Left colon (tissue), 2 donors: ENCODE data around the gene MLN. TPM values are rescaled to one million over a fixed set of nuclear protein-coding genes. Genes with fewer than 3 reads are reported as not detected.

Experiments used
- ATAC-seq: fragments of 200-7000 bp; cut with Tn5 transposase; one replicate; pipeline ENCODE4 v1.9.1; 2020; ENCODE audit warnings: mild to moderate bottlenecking, moderate library complexity
- DNase-seq, 2 donors: peaks; one replicate each; pipeline ENCODE4 v3.0.0-alpha.2; 2020
- intact Hi-C, 2 donors: fragments of 100-400 bp; cut with DNase I in 1 of 2; cut with micrococcal nuclease in 1 of 2; formaldehyde crosslinking; loops; one replicate each; pipeline versions ENCODE4 v1.11.2 to v1.14.0; 2022; cut with DNase I, micrococcal nuclease
- total RNA-seq, 2 donors: library from RNA; stranded (reverse); fragmentation: NEBNext Ultra II Directional; extraction: Animal tissue kit (Norgen Biotek cat#: 25700); gene quantifications; one replicate each; pipeline ENCODE4 v1.2.1, GENCODE V29; 2021
- donor health status: DM: no; HTN: no; CAD: no.
- donor health status: DM: yes; HTN: yes; CAD: no.

The MLN gene
- total RNA-seq, 2 donors from 2014 or later, result not detected

- intact Hi-C loops, result no loop called here
Observed at GRCh38 chr6:33797626-33798342, 6.0 kb downstream of the MLN start.

GRCh38 chr6:33794910-33795623 is 8.7 kb downstream of the MLN start:
- ATAC-seq (peak; percentile 55), DNase-seq (no peak)
- intact Hi-C loops, result no loop called here

More at GRCh38 chr6:33797626-33798342, 6.0 kb downstream of the MLN start:
- no peak for ATAC-seq
- no peak for DNase-seq

GRCh38 chr6:33792981-33793380 is 10.8 kb downstream of the MLN start:
- no peak for ATAC-seq
- no peak for DNase-seq
- intact Hi-C loops, result no loop called here

- no peak for ATAC-seq
- intact Hi-C loops, result no loop called here
- DNase-seq, result no peak
Observed at GRCh38 chr6:33791620-33792019, 12.2 kb downstream of the MLN start.

- ATAC-seq (no peak), DNase-seq (no peak)
- intact Hi-C loops, result no loop called here
Observed at GRCh38 chr6:33790910-33791309, 12.9 kb downstream of the MLN start.

GRCh38 chr6:33790379-33790778 is 13.4 kb downstream of the MLN start:
- intact Hi-C loops, result no loop called here
- ATAC-seq (no peak), DNase-seq (no peak)

GRCh38 chr6:33789550-33789895 is 14.3 kb downstream of the MLN start:
- DNase-seq, result no peak
- intact Hi-C loops, result no loop called here

GRCh38 chr6:33788694-33789549 is 14.9 kb downstream of the MLN start, which contains the start of gene LEMD2:
TSS of gene LEMD2 (minus strand) at chr6:33789130. CDS start at chr6:33789116, 14 bp downstream.
- peak; percentile 90 to 95 for DNase-seq
- intact Hi-C loops, result no loop called here
- peak; percentile 96 for ATAC-seq

More at GRCh38 chr6:33789550-33789895, 14.3 kb downstream of the MLN start:
- ATAC-seq, result no peak

GRCh38 chr6:33787954-33788693 is 15.7 kb downstream of the MLN start:
- intact Hi-C loops, result no loop called here
- ATAC-seq, result peak; percentile 58
- peak; percentile 75 to 78 for DNase-seq

- DNase-seq, result no peak
- intact Hi-C loops, result no loop called here
- no peak for ATAC-seq
Observed at GRCh38 chr6:33787346-33787953, 16.4 kb downstream of the MLN start.

GRCh38 chr6:33786736-33787135 is 17.1 kb downstream of the MLN start:
- no peak for ATAC-seq
- intact Hi-C loops, result no loop called here
- no peak for DNase-seq

- intact Hi-C loops, result no loop called here
- no peak for DNase-seq
- no peak for ATAC-seq
Observed at GRCh38 chr6:33785778-33786177, 18.0 kb downstream of the MLN start.

- intact Hi-C loops, result no loop called here
- ATAC-seq (no peak), DNase-seq (no peak)
Observed at GRCh38 chr6:33784787-33785186, 19.0 kb downstream of the MLN start.

GRCh38 chr6:33783781-33784520 is 19.9 kb downstream of the MLN start:
- no peak for ATAC-seq
- intact Hi-C loops, result no loop called here
- no peak for DNase-seq

- ATAC-seq (no peak), DNase-seq (no peak)
- intact Hi-C loops, result no loop called here
Observed at GRCh38 chr6:33782561-33782960, 21.2 kb downstream of the MLN start.

- intact Hi-C loops, result no loop called here
- DNase-seq (no peak), ATAC-seq (peak; percentile 27)
Observed at GRCh38 chr6:33781131-33781975, 22.4 kb downstream of the MLN start.

GRCh38 chr6:33779895-33780294 is 23.9 kb downstream of the MLN start:
- intact Hi-C loops, result loop anchor here in 1 of 2 donors (10.0 kb wide), 1 partner anchor 375 kb away; no protein-coding TSS in a partner anchor
- DNase-seq (no peak), ATAC-seq (no peak)
